SJCRH30 (cell line): ENCODE data around the gene KDM6A. TPM values are rescaled to one million over a fixed set of nuclear protein-coding genes. Genes with fewer than 3 reads are reported as not detected.
"Not testable (repeated sequence)": the region's sequence is repeated elsewhere in the genome, so short reads cannot be mapped to it uniquely, and the experiment has no call there.

Source experiments
- DNase-seq, 2 experiments: peaks; one replicate each; pipeline ENCODE4 v3.0.0-alpha.2; 2015 to 2020
- H3K27ac ChIP-seq: fragments of 250-450 bp; sonication (Bioruptor Pico); 2 replicates; pipeline ENCODE4 v1.5.1; 2020; ENCODE audit warnings: mild to moderate bottlenecking, moderate library complexity
- H3K27me3 ChIP-seq: fragments of 250-450 bp; sonication (Bioruptor Pico); 2 replicates; pipeline ENCODE4 v1.5.1; 2020; ENCODE audit warnings: mild to moderate bottlenecking, moderate library complexity
- H3K36me3 ChIP-seq: fragments of 250-450 bp; sonication (Bioruptor Pico); 2 replicates; pipeline ENCODE4 v1.5.1; 2020; ENCODE audit warnings: mild to moderate bottlenecking, moderate library complexity
- H3K4me1 ChIP-seq: fragments of 250-450 bp; sonication (Bioruptor Pico); 2 replicates; pipeline ENCODE4 v1.5.1; 2020; ENCODE audit warnings: mild to moderate bottlenecking, moderate library complexity
- H3K4me3 ChIP-seq: fragments of 250-450 bp; sonication (Bioruptor Pico); 2 replicates; pipeline ENCODE4 v1.5.1; 2020; ENCODE audit warnings: mild to moderate bottlenecking, moderate library complexity
- H3K9me3 ChIP-seq: fragments of 250-450 bp; sonication (Bioruptor Pico); replicated peaks from 2 replicates; pipeline ENCODE4 v1.5.1; 2020; ENCODE audit warnings: mild to moderate bottlenecking, moderate library complexity
- total RNA-seq: library from RNA; depleted of rRNA; stranded (reverse); fragments of >200 nt; shearing (Covaris generic); gene quantifications from 2 replicates; pipeline ENCODE4 v1.2.3, GENCODE V29; 2014

The KDM6A gene
- total RNA-seq, 1 experiment from 2014 or later: 21.5 TPM

GRCh38 chrX:44875185-44875489 lies 2.1 kb downstream of the KDM6A start:
- Histone ChIP-seq H3K27me3 (no peaks in the 10 kb centered on the region), H3K36me3 (no peaks in the 10 kb centered on the region), H3K4me1 (no peaks in the 10 kb centered on the region), H3K4me3 (peak overlapping the region; percentile 95), H3K27ac (no peak overlapping the region; the same call in 1 of the 2 replicates), H3K9me3 (no peaks in the 10 kb centered on the region)
- DNase-seq: no peak

- no peaks in the 10 kb centered on the region for H3K9me3 ChIP-seq
- DNase-seq: no peak
- H3K36me3 ChIP-seq: no peaks in the 10 kb centered on the region
- H3K4me1 ChIP-seq: no peaks in the 10 kb centered on the region
- H3K4me3 ChIP-seq: no peak overlapping the region
- H3K27me3 ChIP-seq: no peaks in the 10 kb centered on the region
- no peak overlapping the region for H3K27ac ChIP-seq
Measured at GRCh38 chrX:44876086-44876485, 3.1 kb downstream of the KDM6A start.

GRCh38 chrX:44876767-44877166 lies 3.8 kb downstream of the KDM6A start:
- Histone ChIP-seq H3K9me3 (no peaks in the 10 kb centered on the region), H3K36me3 (no peaks in the 10 kb centered on the region), H3K27me3 (no peaks in the 10 kb centered on the region), H3K4me1 (no peaks in the 10 kb centered on the region), H3K27ac (no peak overlapping the region), H3K4me3 (no peak overlapping the region)
- no peak for DNase-seq

GRCh38 chrX:44878780-44879179 lies 5.8 kb downstream of the KDM6A start:
- no peak for DNase-seq
- no peaks in the 10 kb centered on the region for H3K36me3 ChIP-seq
- H3K4me1 ChIP-seq: no peaks in the 10 kb centered on the region
- no peak overlapping the region for H3K27ac ChIP-seq
- no peaks in the 10 kb centered on the region for H3K9me3 ChIP-seq
- no peak overlapping the region for H3K4me3 ChIP-seq
- no peaks in the 10 kb centered on the region for H3K27me3 ChIP-seq

- Histone ChIP-seq H3K9me3 (no peaks in the 10 kb centered on the region), H3K4me3 (no peak overlapping the region), H3K27ac (no peak overlapping the region), H3K27me3 (no peaks in the 10 kb centered on the region), H3K36me3 (no peaks in the 10 kb centered on the region), H3K4me1 (no peaks in the 10 kb centered on the region)
- DNase-seq: no peak
Measured at GRCh38 chrX:44881549-44881948, 8.6 kb downstream of the KDM6A start.

GRCh38 chrX:44882635-44883034 lies 9.6 kb downstream of the KDM6A start:
- no peaks in the 10 kb centered on the region for H3K9me3 ChIP-seq
- no peak for DNase-seq
- no peak overlapping the region for H3K27ac ChIP-seq
- no peak overlapping the region for H3K4me3 ChIP-seq
- H3K36me3 ChIP-seq: no peaks in the 10 kb centered on the region
- H3K4me1 ChIP-seq: no peaks in the 10 kb centered on the region
- no peaks in the 10 kb centered on the region for H3K27me3 ChIP-seq

GRCh38 chrX:44884944-44885343 lies 12.0 kb downstream of the KDM6A start:
- DNase-seq: no peak
- Histone ChIP-seq H3K9me3 (no peaks in the 10 kb centered on the region), H3K4me3 (no peak overlapping the region), H3K4me1 (no peaks in the 10 kb centered on the region), H3K27ac (no peak overlapping the region), H3K36me3 (no peaks in the 10 kb centered on the region), H3K27me3 (no peaks in the 10 kb centered on the region)

GRCh38 chrX:44889824-44890223 lies 16.8 kb downstream of the KDM6A start:
- no peaks in the 10 kb centered on the region for H3K9me3 ChIP-seq
- no peak for DNase-seq
- H3K27me3 ChIP-seq: no peaks in the 10 kb centered on the region
- H3K27ac ChIP-seq: no peak overlapping the region
- H3K4me3 ChIP-seq: no peak overlapping the region
- H3K4me1 ChIP-seq: no peaks in the 10 kb centered on the region
- no peaks in the 10 kb centered on the region for H3K36me3 ChIP-seq

GRCh38 chrX:44890247-44890646 lies 17.3 kb downstream of the KDM6A start:
- no peaks in the 10 kb centered on the region for H3K36me3 ChIP-seq
- no peak overlapping the region for H3K4me3 ChIP-seq
- no peak for DNase-seq
- no peak overlapping the region for H3K27ac ChIP-seq
- no peaks in the 10 kb centered on the region for H3K9me3 ChIP-seq
- no peaks in the 10 kb centered on the region for H3K4me1 ChIP-seq
- H3K27me3 ChIP-seq: no peaks in the 10 kb centered on the region

- not testable (repeated sequence) for DNase-seq, H3K4me1 ChIP-seq, H3K27ac ChIP-seq, H3K9me3 ChIP-seq, H3K4me3 ChIP-seq, H3K36me3 ChIP-seq, H3K27me3 ChIP-seq
Measured at GRCh38 chrX:44890687-44891086, 17.7 kb downstream of the KDM6A start.

- Histone ChIP-seq H3K36me3 (no peaks in the 10 kb centered on the region), H3K27me3 (no peaks in the 10 kb centered on the region), H3K4me3 (no peak overlapping the region), H3K27ac (no peak overlapping the region), H3K4me1 (no peaks in the 10 kb centered on the region), H3K9me3 (no peaks in the 10 kb centered on the region)
- DNase-seq: no peak
Measured at GRCh38 chrX:44891642-44892041, 18.7 kb downstream of the KDM6A start.

GRCh38 chrX:44896876-44897186 lies 23.8 kb downstream of the KDM6A start:
- no peak for DNase-seq
- no peaks in the 10 kb centered on the region for H3K27me3 ChIP-seq
- no peaks in the 10 kb centered on the region for H3K9me3 ChIP-seq
- H3K4me1 ChIP-seq: no peaks in the 10 kb centered on the region
- no peak overlapping the region for H3K4me3 ChIP-seq
- no peak overlapping the region for H3K27ac ChIP-seq
- no peaks in the 10 kb centered on the region for H3K36me3 ChIP-seq

GRCh38 chrX:44897539-44897938 lies 24.6 kb downstream of the KDM6A start:
- no peak overlapping the region for H3K4me3 ChIP-seq
- no peak overlapping the region for H3K27ac ChIP-seq
- no peaks in the 10 kb centered on the region for H3K36me3 ChIP-seq
- H3K27me3 ChIP-seq: no peaks in the 10 kb centered on the region
- H3K4me1 ChIP-seq: no peaks in the 10 kb centered on the region
- H3K9me3 ChIP-seq: no peaks in the 10 kb centered on the region
- DNase-seq: no peak

GRCh38 chrX:44898411-44899221 lies 25.6 kb downstream of the KDM6A start:
- DNase-seq: no peak
- H3K27me3 ChIP-seq: no peaks in the 10 kb centered on the region
- no peak overlapping the region for H3K27ac ChIP-seq
- H3K9me3 ChIP-seq: no peaks in the 10 kb centered on the region
- no peak overlapping the region for H3K4me3 ChIP-seq
- H3K36me3 ChIP-seq: no peaks in the 10 kb centered on the region
- no peaks in the 10 kb centered on the region for H3K4me1 ChIP-seq

GRCh38 chrX:44899946-44900345 lies 27.0 kb downstream of the KDM6A start:
- Histone ChIP-seq H3K4me3 (no peak overlapping the region), H3K4me1 (no peaks in the 10 kb centered on the region), H3K9me3 (no peaks in the 10 kb centered on the region), H3K27me3 (no peaks in the 10 kb centered on the region), H3K36me3 (no peaks in the 10 kb centered on the region), H3K27ac (no peak overlapping the region)
- no peak for DNase-seq

GRCh38 chrX:44903107-44903506 lies 30.1 kb downstream of the KDM6A start:
- H3K27me3 ChIP-seq: no peaks in the 10 kb centered on the region
- no peak overlapping the region for H3K4me3 ChIP-seq
- no peaks in the 10 kb centered on the region for H3K36me3 ChIP-seq
- H3K4me1 ChIP-seq: no peaks in the 10 kb centered on the region
- H3K27ac ChIP-seq: no peak overlapping the region
- DNase-seq: no peak
- no peaks in the 10 kb centered on the region for H3K9me3 ChIP-seq
